ENCODE data around the gene SRD5A3.
A peak's percentile ranks its signal among the peaks of the same experiment; 100 is the strongest.

Gene SRD5A3

DNA sequence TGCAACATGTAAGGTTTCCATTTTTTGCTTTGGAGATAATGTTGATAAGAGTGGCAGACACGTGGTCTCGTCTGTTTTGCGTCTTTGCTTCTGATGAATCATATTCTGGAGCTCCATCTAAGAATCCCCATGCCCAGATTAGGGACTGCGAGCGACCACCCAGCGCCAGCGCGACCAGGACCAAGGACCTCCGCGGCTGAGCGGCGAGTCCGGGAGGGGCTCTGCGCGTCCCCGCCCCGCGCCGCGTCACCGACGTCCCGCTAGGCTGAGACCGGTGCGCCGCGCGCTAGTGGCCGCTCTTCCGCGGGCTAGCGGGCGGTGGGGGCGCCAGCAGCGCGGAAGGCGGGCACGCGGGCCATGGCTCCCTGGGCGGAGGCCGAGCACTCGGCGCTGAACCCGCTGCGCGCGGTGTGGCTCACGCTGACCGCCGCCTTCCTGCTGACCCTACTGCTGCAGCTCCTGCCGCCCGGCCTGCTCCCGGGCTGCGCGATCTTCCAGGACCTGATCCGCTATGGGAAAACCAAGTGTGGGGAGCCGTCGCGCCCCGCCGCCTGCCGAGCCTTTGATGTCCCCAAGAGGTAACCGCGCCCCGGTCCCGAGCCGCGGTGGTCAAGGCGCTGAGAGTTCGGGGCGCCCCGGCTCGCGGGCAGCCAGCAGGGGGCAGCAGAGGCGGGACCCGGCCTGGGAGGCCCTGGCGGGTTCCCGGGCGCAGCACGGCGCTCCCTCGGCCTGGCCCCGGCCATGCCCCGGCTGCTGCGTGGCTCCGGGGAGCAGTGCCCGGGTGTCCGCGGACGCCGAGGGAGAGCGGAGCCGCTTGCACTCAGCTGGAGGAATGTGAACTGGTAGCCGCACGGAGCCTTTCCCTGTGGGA lies at the start of gene SRD5A3:
TSS of gene SRD5A3 (plus strand) at position 263 of the 871 bp plus-strand sequence. CDS start at position 358, 95 bp downstream.
- peak; percentile 49 for DNase-seq (ENCODE audit: low read depth)

DNA sequence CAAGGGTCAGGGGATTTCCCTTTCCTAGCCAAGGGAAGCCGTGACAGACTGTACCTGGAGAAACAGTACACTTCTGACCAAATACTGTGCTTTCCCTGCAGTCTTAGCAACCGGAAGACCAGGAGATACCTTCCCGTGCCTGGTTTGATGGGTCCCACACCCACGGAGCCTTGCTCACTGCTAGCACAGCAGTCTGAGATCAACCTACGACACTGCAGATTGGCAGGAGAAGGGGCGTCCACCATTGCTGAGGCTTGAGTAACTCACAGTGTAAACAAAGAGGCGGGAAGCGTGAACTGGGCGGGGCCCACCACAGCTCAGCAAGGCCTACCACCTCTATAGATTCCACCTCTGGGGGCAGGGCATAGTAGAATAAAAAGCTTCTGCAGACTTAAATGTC lies 48.7 kb upstream of the SRD5A3 start:
- DNase-seq (ENCODE audit: low read depth) = no peak

DNA sequence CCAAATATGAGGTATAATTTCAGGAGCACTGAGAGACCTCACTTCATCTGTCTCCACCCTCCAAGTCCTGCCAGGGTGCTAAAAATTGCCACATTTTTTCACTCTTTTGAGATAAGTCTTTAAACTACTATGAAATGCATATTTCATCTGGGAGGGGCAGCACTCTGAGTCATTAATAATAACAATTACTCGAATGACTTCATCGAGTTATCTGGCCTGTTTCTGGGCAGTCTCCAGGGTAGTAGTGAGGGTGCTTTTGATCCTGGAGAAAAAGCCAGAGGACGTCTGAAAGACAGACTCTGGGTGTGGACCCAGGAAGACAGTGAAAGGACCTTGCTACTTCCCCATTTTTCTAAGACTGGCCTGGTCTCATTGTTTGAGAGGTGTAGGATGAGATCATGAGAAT lies 42.3 kb upstream of the SRD5A3 start:
- DNase-seq (ENCODE audit: low read depth) = peak; percentile 37

DNA sequence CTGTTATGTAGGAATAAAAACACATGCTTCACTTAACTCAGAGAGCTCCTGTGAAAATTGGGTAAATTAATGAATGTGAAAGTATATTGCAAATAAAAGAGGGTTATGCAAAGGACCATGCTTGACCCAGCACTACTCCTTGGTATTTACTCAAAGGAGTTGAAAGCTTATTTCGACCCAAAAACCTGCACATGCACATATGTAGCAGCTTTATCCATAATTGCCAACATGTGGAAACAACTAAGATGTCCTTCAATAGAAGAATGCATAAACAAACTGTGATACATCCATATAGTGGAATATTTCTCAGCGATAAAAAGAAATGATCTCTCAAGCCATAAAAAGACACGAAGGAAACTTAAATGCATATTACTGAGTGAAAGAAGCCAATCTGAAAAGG lies 41.7 kb upstream of the SRD5A3 start:
- DNase-seq (ENCODE audit: low read depth) = no peak

GRCh38 chr4:55308071-55308470 lies 38.0 kb upstream of the SRD5A3 start:
- DNase-seq (ENCODE audit: low read depth) = no peak

DNA sequence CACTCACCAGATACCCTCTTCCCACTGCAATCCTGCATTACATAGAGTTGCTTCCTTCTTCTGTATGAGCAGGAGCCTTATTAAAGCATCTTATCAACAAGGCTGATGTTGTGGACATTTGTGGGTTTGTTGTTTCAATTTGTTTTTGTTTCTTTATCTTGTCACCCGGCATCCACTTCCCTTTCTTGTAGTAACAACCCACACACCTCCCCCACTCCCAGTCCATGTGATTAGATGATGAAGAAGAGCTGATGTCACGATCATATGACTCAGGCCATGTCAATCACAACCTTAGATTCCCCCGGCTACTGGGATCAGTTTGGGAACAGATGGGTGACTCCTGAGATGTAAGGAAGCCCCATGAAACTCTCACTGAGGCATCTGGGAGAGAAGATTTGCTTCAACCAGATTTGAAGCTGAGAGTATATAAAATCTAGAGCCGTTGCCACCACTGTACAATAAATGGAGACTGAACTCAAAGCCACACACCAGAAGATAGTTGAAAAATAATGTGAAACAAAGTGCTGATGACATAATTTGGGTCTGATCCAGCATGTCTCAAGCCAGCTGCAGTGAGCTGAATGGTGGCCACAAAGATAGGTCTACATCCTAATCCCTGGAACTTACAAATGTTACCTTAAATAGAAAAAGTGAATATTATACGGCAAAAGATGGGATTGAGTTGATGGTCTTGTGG lies 34.1 kb upstream of the SRD5A3 start:
- no peak for DNase-seq (ENCODE audit: low read depth)

DNA sequence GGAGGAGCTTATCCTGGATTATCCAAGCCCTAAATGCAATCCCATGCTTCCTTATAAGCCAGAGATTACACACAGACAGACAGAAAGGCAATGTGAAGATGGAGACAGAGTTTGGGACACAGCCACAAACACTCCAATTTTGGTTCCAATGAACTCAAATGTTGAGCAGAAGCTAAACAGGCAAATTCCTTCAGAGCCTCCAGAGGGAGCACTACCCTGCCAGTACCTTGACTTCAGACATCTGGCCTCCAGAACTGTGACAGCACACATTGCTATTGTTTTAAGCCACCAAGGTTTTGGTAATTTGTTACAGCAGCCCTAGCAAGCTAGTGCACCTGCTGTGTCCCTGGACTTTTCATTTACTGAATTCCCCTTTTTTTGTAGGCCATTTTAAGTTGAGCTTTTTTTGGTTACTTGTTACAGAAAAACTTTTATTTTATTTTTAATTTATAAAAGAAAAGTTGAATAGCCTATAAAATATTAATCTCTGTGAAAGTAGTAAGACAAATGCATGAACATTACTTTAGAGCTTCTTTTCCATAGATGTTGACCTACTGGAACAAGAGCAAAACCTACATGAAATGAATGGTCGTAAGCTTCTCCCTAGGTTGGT lies 33.4 kb upstream of the SRD5A3 start:
- DNase-seq (ENCODE audit: low read depth) = peak; percentile 34

DNA sequence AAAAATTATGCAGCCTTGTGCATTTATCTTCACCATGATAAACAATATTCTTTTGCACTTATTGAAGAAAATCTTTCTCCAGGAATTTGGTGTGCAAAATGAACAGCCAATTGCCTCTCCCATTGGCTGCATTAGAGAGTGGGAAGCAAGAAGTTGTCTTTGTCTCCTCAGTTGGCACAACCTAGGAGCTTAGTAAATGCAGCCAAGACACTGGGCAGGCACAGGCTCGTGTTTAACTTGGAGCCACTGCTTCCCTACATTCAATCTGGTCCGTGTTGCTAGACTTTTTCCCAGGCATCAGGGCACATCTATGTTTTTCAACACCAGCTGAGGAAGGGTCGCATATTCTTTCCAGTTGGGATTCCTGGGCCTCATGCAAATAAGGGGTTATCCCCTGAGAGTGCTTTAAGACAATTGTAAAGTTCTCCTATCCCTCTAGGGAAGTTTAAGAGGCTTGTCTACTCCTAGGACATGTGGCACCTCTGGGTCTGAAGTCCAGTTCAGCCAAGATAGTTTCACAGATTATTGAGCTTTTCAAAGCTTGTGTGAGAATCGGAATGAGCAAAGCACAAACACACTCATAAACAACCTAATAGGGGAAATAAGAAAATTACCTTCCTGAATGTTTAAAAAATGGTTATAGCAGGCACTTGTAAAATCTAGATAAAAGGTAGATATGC lies 31.8 kb upstream of the SRD5A3 start:
- no peak for DNase-seq (ENCODE audit: low read depth)

- peak; percentile 12 for DNase-seq (ENCODE audit: low read depth)
Observed at GRCh38 chr4:55318175-55319129, 27.6 kb upstream of the SRD5A3 start.

DNA sequence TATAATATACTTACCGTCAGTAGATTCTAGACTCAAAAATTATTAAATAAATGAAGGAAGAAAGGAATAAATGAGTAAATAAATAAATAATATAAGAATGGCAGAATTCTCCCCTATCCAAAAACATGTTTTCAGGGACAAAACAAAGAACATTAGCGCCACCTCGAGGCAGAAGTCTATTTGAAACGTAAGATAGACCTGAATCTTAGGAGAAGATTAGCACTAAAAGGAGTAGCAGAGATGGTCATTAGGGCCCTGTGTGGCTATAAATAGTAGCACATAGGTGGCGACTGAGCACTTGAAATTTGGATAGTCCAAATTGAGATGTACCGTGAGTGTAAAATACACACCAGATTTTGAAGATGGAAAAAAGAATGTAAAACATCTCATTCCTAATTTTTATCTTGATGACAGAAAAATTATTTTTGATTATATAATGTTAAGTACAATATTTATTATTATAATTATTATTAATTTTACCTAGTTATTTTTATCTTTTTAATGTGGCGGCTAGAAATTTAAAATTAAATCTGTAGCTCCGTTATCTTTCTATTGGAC lies 24.3 kb upstream of the SRD5A3 start:
- DNase-seq (ENCODE audit: low read depth) = peak; percentile 76

DNA sequence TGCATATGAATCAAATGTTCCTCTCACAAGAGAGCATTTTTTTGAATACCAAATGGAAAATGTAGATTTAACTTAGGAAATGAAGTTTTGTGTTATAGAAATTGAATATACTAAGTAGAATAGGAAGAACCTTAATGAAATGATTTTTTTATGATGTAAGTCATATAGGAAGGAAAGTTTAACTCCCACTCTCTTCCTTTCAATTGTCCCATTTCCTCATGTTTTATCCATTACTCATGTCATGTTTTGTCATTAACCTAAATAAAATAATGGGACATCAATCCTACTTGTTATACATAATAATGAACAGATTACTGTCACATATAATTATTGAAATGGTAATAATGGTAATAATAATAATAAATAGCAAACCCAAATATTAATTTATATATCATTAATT lies 22.7 kb upstream of the SRD5A3 start:
- no peak for DNase-seq (ENCODE audit: low read depth)

- no peak for DNase-seq (ENCODE audit: low read depth)
Observed at GRCh38 chr4:55326629-55327028, 19.4 kb upstream of the SRD5A3 start.

DNA sequence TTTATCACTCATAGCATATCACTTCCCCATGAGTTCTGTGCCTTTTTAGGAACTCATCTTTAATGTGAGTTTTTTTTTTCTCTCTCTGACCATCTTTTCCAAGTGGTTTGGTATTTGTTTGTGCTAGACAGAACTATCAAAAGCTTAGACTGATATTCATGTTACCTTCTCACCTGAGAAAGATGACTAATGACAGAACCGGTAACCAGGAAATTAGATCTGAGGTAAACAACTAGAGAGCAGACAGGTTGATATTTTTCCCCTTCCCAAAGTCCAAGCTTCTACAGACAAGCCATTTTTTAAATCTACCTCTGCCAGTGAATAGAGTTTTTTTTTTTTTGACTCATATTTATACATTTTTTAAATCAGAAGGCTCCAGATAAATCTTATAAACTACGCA lies 17.0 kb upstream of the SRD5A3 start:
- no peak for DNase-seq (ENCODE audit: low read depth)

DNA sequence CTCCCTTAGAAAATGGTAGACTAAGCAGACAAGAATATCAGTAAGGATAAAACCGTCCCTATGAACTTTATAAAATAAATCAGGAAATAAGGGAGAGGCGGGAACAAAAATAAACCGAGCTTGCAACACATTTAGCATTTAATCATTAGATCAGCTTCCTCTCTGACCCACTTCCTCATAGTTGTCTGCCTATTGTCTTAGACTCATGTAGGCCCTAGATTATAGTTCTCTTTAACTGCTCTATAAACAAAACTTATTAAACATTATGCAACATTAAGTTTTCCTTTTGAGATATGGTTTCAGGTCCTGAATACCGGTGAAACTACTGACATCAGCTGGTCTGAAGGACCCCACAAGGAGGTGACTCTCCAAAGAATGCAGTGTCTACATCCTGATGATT lies 15.8 kb upstream of the SRD5A3 start:
- DNase-seq (ENCODE audit: low read depth) = no peak

GRCh38 chr4:55336138-55337034 lies 9.7 kb upstream of the SRD5A3 start:
- no peak for DNase-seq (ENCODE audit: low read depth)

GRCh38 chr4:55337944-55338343 lies 8.1 kb upstream of the SRD5A3 start:
- no peak for DNase-seq (ENCODE audit: low read depth)

DNA sequence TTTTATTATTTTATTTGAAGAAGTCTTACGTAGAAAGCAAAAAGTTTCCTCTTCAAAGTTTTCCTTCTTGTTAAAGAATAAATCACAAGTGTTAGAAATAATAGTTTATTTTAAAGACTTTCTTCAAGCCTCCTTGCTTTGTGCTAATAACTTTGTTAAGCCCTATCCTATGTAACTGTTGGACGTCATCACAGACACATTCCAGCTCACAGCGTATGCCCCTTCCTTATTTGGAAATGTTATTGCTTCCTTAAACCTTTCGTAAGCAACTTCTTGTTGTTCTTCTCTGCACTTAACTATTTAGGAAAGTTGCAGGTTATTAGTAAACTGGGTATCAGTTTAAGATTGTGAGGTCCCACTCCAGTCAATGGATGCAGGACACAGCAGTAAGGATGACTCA lies 7.6 kb upstream of the SRD5A3 start:
- no peak for DNase-seq (ENCODE audit: low read depth)

- no peak for DNase-seq (ENCODE audit: low read depth)
Observed at GRCh38 chr4:55340266-55340665, 5.8 kb upstream of the SRD5A3 start.

DNA sequence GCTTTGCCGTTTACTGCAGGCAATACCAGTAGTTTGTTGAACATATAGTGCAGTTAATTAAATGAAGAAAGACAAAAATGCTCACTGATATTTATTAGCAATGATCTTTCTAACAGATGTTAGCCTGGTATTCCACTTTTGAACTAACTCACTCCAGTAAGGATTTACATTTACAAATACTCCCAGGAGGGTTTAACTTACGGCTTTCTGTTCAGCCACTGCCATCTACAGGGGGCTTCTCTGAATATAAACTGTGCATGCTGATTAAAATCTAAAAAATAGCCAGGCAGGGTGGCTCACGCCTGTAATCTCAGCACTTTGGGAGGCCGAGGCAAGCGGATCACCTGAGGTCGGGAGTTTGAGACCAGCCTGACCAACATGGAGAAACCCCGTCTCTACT lies 2.2 kb upstream of the SRD5A3 start:
- DNase-seq (ENCODE audit: low read depth) = no peak

GRCh38 chr4:55345054-55345453 lies 988 bp upstream of the SRD5A3 start:
- DNase-seq (ENCODE audit: low read depth) = no peak

All from fibroblast of the conjunctiva (primary cell).